Calu3 (cell line): Measurements from ENCODE around the gene CHAT. TPM values are rescaled to one million over a fixed set of nuclear protein-coding genes. Genes with fewer than 3 reads are reported as not detected.
A peak's percentile ranks its signal among the peaks of the same experiment; 100 is the strongest.

Experiments used
- BruUV-seq: library from RNA; stranded (reverse); fragments of 400-500 nt; replicated peaks from 2 replicates; lab custom pipeline; 2021; lab: Mats Ljungman, UMichigan
- CTCF ChIA-PET: fragments of 300-600 bp; sonication (Branson Sonifier 250); formaldehyde crosslinking; loops from one replicate; lab custom pipeline; 2022; ENCODE audit warnings: antibody characterized with exemption; lab: Charles Lee
- DNase-seq: peaks from one replicate; pipeline ENCODE4 v3.0.0; 2022
- H3K27ac Mint-ChIP-seq: one replicate; pipeline ENCODE4 v1.8.0; 2022; ENCODE audit warnings: mixed read lengths; ENCODE audit not compliant: unreplicated experiment
- H3K27me3 Mint-ChIP-seq: one replicate; pipeline ENCODE4 v1.8.0; 2022; ENCODE audit warnings: mixed read lengths; ENCODE audit not compliant: unreplicated experiment
- H3K36me3 Mint-ChIP-seq: one replicate; pipeline ENCODE4 v1.8.0; 2022; ENCODE audit warnings: mild to moderate bottlenecking, moderate library complexity, mixed read lengths; ENCODE audit not compliant: insufficient read depth, unreplicated experiment
- H3K4me1 Mint-ChIP-seq: one replicate; pipeline ENCODE4 v1.8.0; 2022; ENCODE audit warnings: mild to moderate bottlenecking, low read depth, mixed read lengths; ENCODE audit not compliant: unreplicated experiment
- H3K4me3 Mint-ChIP-seq: one replicate; pipeline ENCODE4 v1.8.0; 2022; ENCODE audit warnings: mild to moderate bottlenecking, low read depth, moderate library complexity, mixed read lengths; ENCODE audit not compliant: unreplicated experiment
- H3K9me3 Mint-ChIP-seq: one replicate; pipeline ENCODE4 v1.8.0; 2022; ENCODE audit warnings: low read depth, mixed read lengths; ENCODE audit not compliant: unreplicated experiment
- intact Hi-C: fragments of 100-400 bp; cut with micrococcal nuclease; formaldehyde crosslinking; loops from one replicate; pipeline ENCODE4 v1.10.0; 2022; ENCODE audit not compliant: unreplicated experiment
- total RNA-seq: library from RNA; stranded (reverse); gene quantifications from 2 replicates; pipeline ENCODE4 v1.2.3, GENCODE V29; 2022
- TF ChIP-seq, protein P1 (sequence below): fragments of 200-600 bp; IDR thresholded peaks from one replicate; pipeline ENCODE4 v1.8.0; 2022; ENCODE audit warnings: antibody characterized with exemption; ENCODE audit not compliant: unreplicated experiment

Gene CHAT
- total RNA-seq, 1 experiment from 2014 or later: not detected

- DNase-seq: no peak
- Mint-ChIP-seq H3K27ac (no peak overlapping the region), H3K36me3 (no peaks in the 10 kb centered on the region), H3K4me1 (no peaks in the 10 kb centered on the region), H3K9me3 (peaks cover 6% of the 10 kb centered on the region), H3K27me3 (peaks cover 81% of the 10 kb centered on the region), H3K4me3 (no peak overlapping the region)
- intact Hi-C loops: no loop called here
- BruUV-seq: no TSS peak
- TF ChIP-seq, protein P1, sequence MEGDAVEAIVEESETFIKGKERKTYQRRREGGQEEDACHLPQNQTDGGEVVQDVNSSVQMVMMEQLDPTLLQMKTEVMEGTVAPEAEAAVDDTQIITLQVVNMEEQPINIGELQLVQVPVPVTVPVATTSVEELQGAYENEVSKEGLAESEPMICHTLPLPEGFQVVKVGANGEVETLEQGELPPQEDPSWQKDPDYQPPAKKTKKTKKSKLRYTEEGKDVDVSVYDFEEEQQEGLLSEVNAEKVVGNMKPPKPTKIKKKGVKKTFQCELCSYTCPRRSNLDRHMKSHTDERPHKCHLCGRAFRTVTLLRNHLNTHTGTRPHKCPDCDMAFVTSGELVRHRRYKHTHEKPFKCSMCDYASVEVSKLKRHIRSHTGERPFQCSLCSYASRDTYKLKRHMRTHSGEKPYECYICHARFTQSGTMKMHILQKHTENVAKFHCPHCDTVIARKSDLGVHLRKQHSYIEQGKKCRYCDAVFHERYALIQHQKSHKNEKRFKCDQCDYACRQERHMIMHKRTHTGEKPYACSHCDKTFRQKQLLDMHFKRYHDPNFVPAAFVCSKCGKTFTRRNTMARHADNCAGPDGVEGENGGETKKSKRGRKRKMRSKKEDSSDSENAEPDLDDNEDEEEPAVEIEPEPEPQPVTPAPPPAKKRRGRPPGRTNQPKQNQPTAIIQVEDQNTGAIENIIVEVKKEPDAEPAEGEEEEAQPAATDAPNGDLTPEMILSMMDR: no peak
- CTCF ChIA-PET: no interaction called here
Measured at GRCh38 chr10:49610458-49611165, 3.2 kb upstream of the CHAT start.

DNA sequence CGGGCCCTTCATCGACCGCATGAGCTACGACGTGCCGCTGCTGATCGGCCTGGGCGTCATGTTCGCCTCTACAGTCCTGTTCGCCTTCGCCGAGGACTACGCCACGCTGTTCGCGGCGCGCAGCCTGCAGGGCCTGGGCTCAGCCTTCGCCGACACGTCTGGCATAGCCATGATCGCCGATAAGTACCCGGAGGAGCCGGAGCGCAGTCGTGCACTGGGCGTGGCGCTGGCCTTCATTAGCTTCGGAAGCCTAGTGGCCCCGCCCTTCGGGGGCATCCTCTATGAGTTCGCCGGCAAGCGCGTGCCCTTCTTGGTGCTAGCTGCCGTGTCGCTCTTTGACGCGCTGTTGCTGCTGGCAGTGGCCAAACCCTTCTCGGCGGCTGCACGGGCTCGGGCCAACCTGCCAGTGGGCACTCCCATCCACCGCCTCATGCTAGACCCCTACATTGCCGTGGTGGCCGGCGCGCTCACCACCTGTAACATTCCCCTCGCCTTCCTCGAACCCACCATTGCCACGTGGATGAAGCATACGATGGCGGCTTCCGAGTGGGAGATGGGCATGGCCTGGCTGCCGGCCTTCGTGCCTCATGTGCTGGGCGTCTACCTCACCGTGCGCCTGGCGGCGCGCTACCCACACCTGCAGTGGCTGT, 2.5 kb upstream of the CHAT start:
- TF ChIP-seq, protein P1: no peak
- Mint-ChIP-seq H3K36me3 (no peaks in the 10 kb centered on the region), H3K27me3 (peaks cover 81% of the 10 kb centered on the region), H3K4me1 (no peaks in the 10 kb centered on the region), H3K27ac (no peak overlapping the region), H3K9me3 (peaks cover 6% of the 10 kb centered on the region), H3K4me3 (no peak overlapping the region)
- BruUV-seq: no TSS peak
- intact Hi-C loops: no loop called here
- CTCF ChIA-PET: no interaction called here
- DNase-seq: no peak

GRCh38 chr10:49611816-49612512, 1.9 kb upstream of the CHAT start:
- TF ChIP-seq, protein P1: no peak
- Mint-ChIP-seq H3K27ac (no peak overlapping the region), H3K36me3 (no peaks in the 10 kb centered on the region), H3K4me3 (no peak overlapping the region), H3K27me3 (peaks cover 81% of the 10 kb centered on the region), H3K4me1 (no peaks in the 10 kb centered on the region), H3K9me3 (peaks cover 6% of the 10 kb centered on the region)
- CTCF ChIA-PET: interaction anchor here (0.7 kb wide), 1 partner anchor 896 kb away, joined by 3 read pairs; no protein-coding TSS in a partner anchor
- DNase-seq: no peak
- no TSS peak for BruUV-seq
- intact Hi-C loops: no loop called here

DNA sequence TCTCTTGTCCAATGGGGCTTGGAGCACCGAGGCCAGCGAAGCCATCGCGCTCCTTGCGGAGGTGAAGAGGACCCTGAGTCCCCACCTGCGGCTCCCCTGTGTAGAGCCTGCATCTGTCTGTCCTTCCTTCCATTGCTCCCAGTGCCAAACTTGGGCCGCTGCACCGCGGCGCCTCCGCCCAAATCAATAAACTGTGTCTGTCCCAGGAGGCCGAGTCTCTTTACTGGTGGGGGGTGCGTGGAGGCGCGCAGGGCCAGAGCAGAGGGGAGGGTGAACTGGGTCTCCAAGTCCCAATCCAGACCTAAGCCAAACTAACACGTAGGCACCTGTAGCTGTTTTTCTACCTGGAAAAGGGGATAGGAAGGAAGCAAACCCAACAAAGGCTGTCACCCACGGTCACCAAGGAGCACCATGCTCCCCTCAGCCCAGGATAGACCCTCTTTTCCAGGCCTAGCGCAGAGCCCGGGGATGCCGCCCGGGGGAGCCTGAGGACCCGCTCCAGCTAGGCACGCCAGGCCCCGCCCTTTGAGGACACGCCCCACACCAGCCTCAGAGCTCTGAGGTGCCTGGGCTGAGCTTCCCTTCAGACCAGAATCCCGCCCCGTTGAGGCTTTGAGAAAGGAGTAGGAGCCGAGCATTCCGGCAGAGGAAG, 1.2 kb upstream of the CHAT start:
- H3K36me3 Mint-ChIP-seq: no peaks in the 10 kb centered on the region
- BruUV-seq: no TSS peak
- peaks cover 6% of the 10 kb centered on the region for H3K9me3 Mint-ChIP-seq
- intact Hi-C loops: no loop called here
- no peak overlapping the region for H3K27ac Mint-ChIP-seq
- H3K27me3 Mint-ChIP-seq: peaks cover 81% of the 10 kb centered on the region
- CTCF ChIA-PET: interaction anchor here (0.7 kb wide), 1 partner anchor 895 kb away, joined by 3 read pairs; no protein-coding TSS in a partner anchor
- peak; percentile 9 for DNase-seq
- H3K4me1 Mint-ChIP-seq: no peaks in the 10 kb centered on the region
- no peak overlapping the region for H3K4me3 Mint-ChIP-seq
- TF ChIP-seq, protein P1: no peak
